OCI-LY3 (cell line): Measurements from ENCODE around the gene POU2AF2.

Experiments
- EZH2phosphoT487 ChIP-seq: fragments of 200-600 bp; shearing (Covaris generic); IDR thresholded peaks from 2 replicates; pipeline ENCODE4 v1.6.1; 2018; ENCODE audit warnings: antibody characterized with exemption, mixed run types, low read depth
- TF ChIP-seq, protein P1 (sequence below): fragments of 200-600, 300-600 bp; sonication (generic); IDR thresholded peaks from 2 replicates; pipeline ENCODE4 v1.5.1; 2014; ENCODE audit warnings: antibody characterized with exemption, low read length, low read depth

DNA sequence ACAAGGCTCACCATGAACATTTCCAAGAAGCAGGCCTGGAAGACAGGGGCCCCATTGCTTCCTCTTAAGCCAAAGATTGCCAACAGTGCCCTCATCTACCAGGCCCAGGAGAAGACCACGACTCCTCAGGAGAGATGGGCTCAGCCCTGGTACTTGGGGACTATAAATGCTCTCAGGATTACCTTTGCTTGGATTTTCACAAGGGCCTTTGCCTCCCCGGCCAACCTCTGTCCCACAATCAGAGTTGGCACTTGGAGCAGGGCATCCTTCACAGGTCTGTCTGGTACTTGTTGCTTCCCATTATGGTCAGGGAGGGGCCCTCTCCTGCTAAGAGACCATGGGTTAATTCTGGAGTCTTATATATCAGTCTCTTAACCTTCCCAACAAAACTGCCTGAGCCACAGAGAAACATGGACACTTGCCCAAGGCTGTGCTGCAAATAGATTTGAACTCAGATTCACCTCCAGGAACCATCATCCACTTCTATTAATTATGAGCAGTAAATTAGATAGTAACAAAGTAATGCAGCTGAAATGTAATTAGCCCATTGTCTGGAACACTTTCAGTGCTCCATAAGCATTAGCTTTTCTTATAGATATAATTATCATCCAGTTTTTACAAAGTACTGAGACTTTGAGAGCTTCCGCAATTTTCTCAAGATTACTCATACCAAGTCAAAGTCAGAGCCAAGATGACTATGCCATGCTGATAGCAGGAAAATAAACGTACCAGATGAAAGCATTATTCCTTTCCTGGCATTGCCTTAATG, 86.4 kb downstream of the POU2AF2 start:
- TF ChIP-seq, protein P1, sequence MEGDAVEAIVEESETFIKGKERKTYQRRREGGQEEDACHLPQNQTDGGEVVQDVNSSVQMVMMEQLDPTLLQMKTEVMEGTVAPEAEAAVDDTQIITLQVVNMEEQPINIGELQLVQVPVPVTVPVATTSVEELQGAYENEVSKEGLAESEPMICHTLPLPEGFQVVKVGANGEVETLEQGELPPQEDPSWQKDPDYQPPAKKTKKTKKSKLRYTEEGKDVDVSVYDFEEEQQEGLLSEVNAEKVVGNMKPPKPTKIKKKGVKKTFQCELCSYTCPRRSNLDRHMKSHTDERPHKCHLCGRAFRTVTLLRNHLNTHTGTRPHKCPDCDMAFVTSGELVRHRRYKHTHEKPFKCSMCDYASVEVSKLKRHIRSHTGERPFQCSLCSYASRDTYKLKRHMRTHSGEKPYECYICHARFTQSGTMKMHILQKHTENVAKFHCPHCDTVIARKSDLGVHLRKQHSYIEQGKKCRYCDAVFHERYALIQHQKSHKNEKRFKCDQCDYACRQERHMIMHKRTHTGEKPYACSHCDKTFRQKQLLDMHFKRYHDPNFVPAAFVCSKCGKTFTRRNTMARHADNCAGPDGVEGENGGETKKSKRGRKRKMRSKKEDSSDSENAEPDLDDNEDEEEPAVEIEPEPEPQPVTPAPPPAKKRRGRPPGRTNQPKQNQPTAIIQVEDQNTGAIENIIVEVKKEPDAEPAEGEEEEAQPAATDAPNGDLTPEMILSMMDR, result no peak
- TF ChIP-seq EZH2phosphoT487, result no peak
